Measurements from ENCODE around the gene CETN2.
"Not testable (repeated sequence)": the region's sequence is repeated elsewhere in the genome, so short reads cannot be mapped to it uniquely, and the experiment has no call there.

CETN2 gene

GRCh38 chrX:152845618-152846240, 15.2 kb upstream of the CETN2 start:
- Mint-ChIP-seq H3K36me3 (peaks cover 22% of the 10 kb centered on the region), H3K9me3 (no peaks in the 10 kb centered on the region), H3K4me1 (no peaks in the 10 kb centered on the region), H3K27ac (no peak overlapping the region), H3K27me3 (no peaks in the 10 kb centered on the region), H3K4me3 (no peak overlapping the region)
- ATAC-seq = no peak

- H3K4me3 Mint-ChIP-seq = no peak overlapping the region
- ATAC-seq = no peak
- H3K9me3 Mint-ChIP-seq = no peaks in the 10 kb centered on the region
Observed at GRCh38 chrX:152844256-152844655, 13.7 kb upstream of the CETN2 start.

GRCh38 chrX:152843852-152844251, 13.3 kb upstream of the CETN2 start:
- H3K9me3 Mint-ChIP-seq = no peaks in the 10 kb centered on the region
- no peak overlapping the region for H3K4me3 Mint-ChIP-seq
- H3K27ac Mint-ChIP-seq = no peak overlapping the region
- peaks cover 24% of the 10 kb centered on the region for H3K36me3 Mint-ChIP-seq
- no peaks in the 10 kb centered on the region for H3K27me3 Mint-ChIP-seq
- ATAC-seq = no peak
- H3K4me1 Mint-ChIP-seq = peaks cover 3% of the 10 kb centered on the region

More at GRCh38 chrX:152844256-152844655, 13.7 kb upstream of the CETN2 start:
- Mint-ChIP-seq H3K27ac (no peak overlapping the region), H3K4me1 (no peaks in the 10 kb centered on the region), H3K36me3 (peaks cover 27% of the 10 kb centered on the region), H3K27me3 (no peaks in the 10 kb centered on the region)

GRCh38 chrX:152842772-152843338, 12.3 kb upstream of the CETN2 start:
- Mint-ChIP-seq H3K27me3 (no peaks in the 10 kb centered on the region), H3K36me3 (peaks cover 23% of the 10 kb centered on the region), H3K9me3 (no peaks in the 10 kb centered on the region), H3K27ac (no peak overlapping the region), H3K4me1 (peaks cover 13% of the 10 kb centered on the region), H3K4me3 (no peak overlapping the region)
- ATAC-seq = no peak

GRCh38 chrX:152835470-152835869, 4.9 kb upstream of the CETN2 start:
- H3K4me3 Mint-ChIP-seq, ATAC-seq: not testable (repeated sequence)
- peaks cover 39% of the 10 kb centered on the region for H3K4me1 Mint-ChIP-seq

GRCh38 chrX:152833378-152833777, 2.8 kb upstream of the CETN2 start:
- H3K27ac Mint-ChIP-seq = no peak overlapping the region
- no peak overlapping the region for H3K4me3 Mint-ChIP-seq
- ATAC-seq = no peak
- H3K27me3 Mint-ChIP-seq = no peaks in the 10 kb centered on the region
- H3K4me1 Mint-ChIP-seq = peaks cover 37% of the 10 kb centered on the region
- H3K36me3 Mint-ChIP-seq = peaks cover 24% of the 10 kb centered on the region
- H3K9me3 Mint-ChIP-seq = no peaks in the 10 kb centered on the region

More at GRCh38 chrX:152835470-152835869, 4.9 kb upstream of the CETN2 start:
- H3K9me3 Mint-ChIP-seq, H3K27me3 Mint-ChIP-seq, H3K27ac Mint-ChIP-seq: not testable (repeated sequence)
- peaks cover 35% of the 10 kb centered on the region for H3K36me3 Mint-ChIP-seq

GRCh38 chrX:152832520-152832919, 2.0 kb upstream of the CETN2 start:
- Mint-ChIP-seq H3K27me3 (no peaks in the 10 kb centered on the region), H3K4me3 (peak overlapping the region; percentile 87), H3K27ac (no peak overlapping the region), H3K4me1 (peaks cover 32% of the 10 kb centered on the region), H3K9me3 (no peaks in the 10 kb centered on the region), H3K36me3 (peaks cover 20% of the 10 kb centered on the region)
- ATAC-seq = no peak

- Mint-ChIP-seq H3K36me3 (peaks cover 20% of the 10 kb centered on the region), H3K27me3 (no peaks in the 10 kb centered on the region), H3K4me1 (peaks cover 32% of the 10 kb centered on the region), H3K27ac (peak overlapping the region; percentile 79), H3K9me3 (no peaks in the 10 kb centered on the region), H3K4me3 (peak overlapping the region; percentile 87)
- ATAC-seq = no peak
Observed at GRCh38 chrX:152831391-152831790, 834 bp upstream of the CETN2 start.

- Mint-ChIP-seq H3K27me3 (peaks cover 14% of the 10 kb centered on the region), H3K9me3 (no peaks in the 10 kb centered on the region), H3K27ac (no peak overlapping the region), H3K36me3 (no peaks in the 10 kb centered on the region), H3K4me1 (peaks cover under 1% of the 10 kb centered on the region), H3K4me3 (no peak overlapping the region)
- ATAC-seq = no peak
Observed at GRCh38 chrX:152824841-152825374, 5.6 kb downstream of the CETN2 start.

GRCh38 chrX:152823657-152824056, 6.9 kb downstream of the CETN2 start:
- ATAC-seq = no peak
- no peak overlapping the region for H3K4me3 Mint-ChIP-seq
- peaks cover 14% of the 10 kb centered on the region for H3K27me3 Mint-ChIP-seq
- no peak overlapping the region for H3K27ac Mint-ChIP-seq
- H3K36me3 Mint-ChIP-seq = no peaks in the 10 kb centered on the region
- no peaks in the 10 kb centered on the region for H3K9me3 Mint-ChIP-seq
- no peaks in the 10 kb centered on the region for H3K4me1 Mint-ChIP-seq

- no peak for ATAC-seq
- no peak overlapping the region for H3K4me3 Mint-ChIP-seq
- no peak overlapping the region for H3K27ac Mint-ChIP-seq
- H3K4me1 Mint-ChIP-seq = no peaks in the 10 kb centered on the region
- H3K36me3 Mint-ChIP-seq = no peaks in the 10 kb centered on the region
- H3K9me3 Mint-ChIP-seq = no peaks in the 10 kb centered on the region
- peaks cover 14% of the 10 kb centered on the region for H3K27me3 Mint-ChIP-seq
Observed at GRCh38 chrX:152822383-152823086, 8.0 kb downstream of the CETN2 start.

GRCh38 chrX:152821145-152821765, 9.3 kb downstream of the CETN2 start:
- no peaks in the 10 kb centered on the region for H3K9me3 Mint-ChIP-seq
- no peak overlapping the region for H3K27ac Mint-ChIP-seq
- no peak for ATAC-seq
- H3K36me3 Mint-ChIP-seq = no peaks in the 10 kb centered on the region
- H3K27me3 Mint-ChIP-seq = peaks cover 14% of the 10 kb centered on the region
- no peaks in the 10 kb centered on the region for H3K4me1 Mint-ChIP-seq
- H3K4me3 Mint-ChIP-seq = no peak overlapping the region

- no peaks in the 10 kb centered on the region for H3K36me3 Mint-ChIP-seq
- no peak overlapping the region for H3K27ac Mint-ChIP-seq
- no peak overlapping the region for H3K4me3 Mint-ChIP-seq
- no peak for ATAC-seq
- H3K4me1 Mint-ChIP-seq = no peaks in the 10 kb centered on the region
- no peaks in the 10 kb centered on the region for H3K9me3 Mint-ChIP-seq
- peaks cover 14% of the 10 kb centered on the region for H3K27me3 Mint-ChIP-seq
Observed at GRCh38 chrX:152819732-152820131, 10.8 kb downstream of the CETN2 start.

- no peaks in the 10 kb centered on the region for H3K9me3 Mint-ChIP-seq
- H3K4me1 Mint-ChIP-seq = no peaks in the 10 kb centered on the region
- no peak overlapping the region for H3K27ac Mint-ChIP-seq
- ATAC-seq = no peak
- H3K27me3 Mint-ChIP-seq = peaks cover 14% of the 10 kb centered on the region
- H3K4me3 Mint-ChIP-seq = no peak overlapping the region
- no peaks in the 10 kb centered on the region for H3K36me3 Mint-ChIP-seq
Observed at GRCh38 chrX:152819266-152819665, 11.3 kb downstream of the CETN2 start.

- Mint-ChIP-seq H3K36me3 (no peaks in the 10 kb centered on the region), H3K4me1 (no peaks in the 10 kb centered on the region), H3K4me3 (no peak overlapping the region), H3K9me3 (no peaks in the 10 kb centered on the region), H3K27me3 (peaks cover 14% of the 10 kb centered on the region), H3K27ac (no peak overlapping the region)
- ATAC-seq = no peak
Observed at GRCh38 chrX:152818356-152818755, 12.2 kb downstream of the CETN2 start.

Data from stimulated activated memory B cell treated with anti-CD40 and anti-IgM and Interleukin-4, amounts not matched to agents 10 μg/mL and 1 μg/mL and 100 μg/mL, for 72 hours (primary cell).